MCF 10A (cell line): ENCODE measurements around the gene METTL23. TPM values are rescaled to one million over a fixed set of nuclear protein-coding genes. Genes with fewer than 3 reads are reported as not detected.

ENCODE experiments used
- BruUV-seq: library from RNA; stranded (reverse); fragments of 400-500 nt; replicated peaks from 2 replicates; lab custom pipeline; 2021; lab: Mats Ljungman, UMichigan
- CTCF ChIA-PET: fragments of 300-600 bp; sonication (Branson Sonifier 250); formaldehyde crosslinking; extraction: SDS; loops from one replicate; lab custom pipeline; 2021; ENCODE audit warnings: antibody characterized with exemption, inconsistent platforms; lab: Yijun Ruan, JAX
- POLR2A ChIA-PET: fragments of 300-600, 350-650 bp; sonication (Branson Sonifier 250); formaldehyde crosslinking; extraction: SDS; loops from one replicate; lab custom pipeline; 2020; ENCODE audit warnings: antibody characterized with exemption, inconsistent platforms; lab: Yijun Ruan, JAX
- DNase-seq: peaks from one replicate; pipeline ENCODE4 v3.0.0-alpha.2; 2018; ENCODE audit not compliant: unreplicated experiment
- H3K27ac Mint-ChIP-seq: one replicate; pipeline ENCODE4 v1.8.0; 2022; ENCODE audit warnings: mild to moderate bottlenecking, low read depth, mixed read lengths; ENCODE audit not compliant: unreplicated experiment
- H3K27me3 Mint-ChIP-seq: one replicate; pipeline ENCODE4 v1.8.0; 2022; ENCODE audit warnings: mixed read lengths; ENCODE audit not compliant: insufficient read depth, unreplicated experiment
- H3K36me3 Mint-ChIP-seq: one replicate; pipeline ENCODE4 v1.8.0; 2022; ENCODE audit warnings: mild to moderate bottlenecking, moderate library complexity, mixed read lengths; ENCODE audit not compliant: insufficient read depth, unreplicated experiment
- H3K4me1 Mint-ChIP-seq: one replicate; pipeline ENCODE4 v1.8.0; 2022; ENCODE audit warnings: mixed read lengths; ENCODE audit not compliant: insufficient read depth, unreplicated experiment
- H3K4me3 Mint-ChIP-seq: one replicate; pipeline ENCODE4 v1.8.0; 2022; ENCODE audit warnings: mild to moderate bottlenecking, moderate library complexity, mixed read lengths; ENCODE audit not compliant: unreplicated experiment
- H3K9me3 Mint-ChIP-seq: one replicate; pipeline ENCODE4 v1.8.0; 2022; ENCODE audit warnings: mixed read lengths; ENCODE audit not compliant: unreplicated experiment
- intact Hi-C: fragments of 100-400 bp; cut with micrococcal nuclease; formaldehyde crosslinking; loops from 2 replicates; pipeline ENCODE4 v1.14.1; 2022
- total RNA-seq: library from RNA; stranded (reverse); gene quantifications from 2 replicates; pipeline ENCODE4 v1.2.3, GENCODE V29; 2022
- TF ChIP-seq, protein P1 (sequence below): fragments of 200-600 bp; IDR thresholded peaks from one replicate; pipeline ENCODE4 v1.8.0; 2022; ENCODE audit warnings: antibody characterized with exemption, mild to moderate bottlenecking; ENCODE audit not compliant: unreplicated experiment

METTL23 gene
- total RNA-seq, 1 experiment from 2014 or later = 35.1 TPM

DNA sequence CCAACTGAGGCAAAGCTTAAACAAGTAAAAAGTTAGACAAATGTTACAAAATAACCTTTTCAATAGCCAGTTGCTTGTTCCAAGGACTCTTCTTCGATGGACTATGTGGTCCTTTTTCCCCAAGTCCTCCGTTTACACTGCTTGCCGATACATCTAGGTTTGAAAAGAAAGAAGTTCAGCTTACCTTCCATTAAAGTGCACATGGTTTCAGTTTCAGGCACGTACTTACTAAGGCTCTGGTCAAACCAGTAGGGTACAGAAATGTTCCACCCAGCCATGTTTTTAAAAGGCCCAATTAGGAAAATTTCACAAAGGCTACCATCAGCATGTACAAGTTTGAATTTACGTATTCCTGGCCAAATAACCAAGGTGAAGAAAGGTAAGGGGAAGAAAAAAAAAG, 8.4 kb downstream of the METTL23 start:
- H3K4me1 Mint-ChIP-seq = peaks cover 20% of the 10 kb centered on the region
- peak overlapping the region; percentile 100 for H3K4me3 Mint-ChIP-seq
- CTCF ChIA-PET = interaction anchor here (0.7 to 0.9 kb wide), 2 partner anchors 20 to 1410 kb away, joined by 3 to 4 read pairs; no protein-coding TSS in a partner anchor
- BruUV-seq = no TSS peak
- TF ChIP-seq, protein P1, sequence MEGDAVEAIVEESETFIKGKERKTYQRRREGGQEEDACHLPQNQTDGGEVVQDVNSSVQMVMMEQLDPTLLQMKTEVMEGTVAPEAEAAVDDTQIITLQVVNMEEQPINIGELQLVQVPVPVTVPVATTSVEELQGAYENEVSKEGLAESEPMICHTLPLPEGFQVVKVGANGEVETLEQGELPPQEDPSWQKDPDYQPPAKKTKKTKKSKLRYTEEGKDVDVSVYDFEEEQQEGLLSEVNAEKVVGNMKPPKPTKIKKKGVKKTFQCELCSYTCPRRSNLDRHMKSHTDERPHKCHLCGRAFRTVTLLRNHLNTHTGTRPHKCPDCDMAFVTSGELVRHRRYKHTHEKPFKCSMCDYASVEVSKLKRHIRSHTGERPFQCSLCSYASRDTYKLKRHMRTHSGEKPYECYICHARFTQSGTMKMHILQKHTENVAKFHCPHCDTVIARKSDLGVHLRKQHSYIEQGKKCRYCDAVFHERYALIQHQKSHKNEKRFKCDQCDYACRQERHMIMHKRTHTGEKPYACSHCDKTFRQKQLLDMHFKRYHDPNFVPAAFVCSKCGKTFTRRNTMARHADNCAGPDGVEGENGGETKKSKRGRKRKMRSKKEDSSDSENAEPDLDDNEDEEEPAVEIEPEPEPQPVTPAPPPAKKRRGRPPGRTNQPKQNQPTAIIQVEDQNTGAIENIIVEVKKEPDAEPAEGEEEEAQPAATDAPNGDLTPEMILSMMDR = no peak
- no peaks in the 10 kb centered on the region for H3K9me3 Mint-ChIP-seq
- DNase-seq = peak; percentile 41
- POLR2A ChIA-PET = interaction anchor here (0.6 to 9.1 kb wide), 19 partner anchors 9 to 867 kb away, joined by 3 to 150 read pairs (median 5); partner anchors contain the start of genes JMJD6, METTL23, MXRA7 and PRCD
- peaks cover 78% of the 10 kb centered on the region for H3K36me3 Mint-ChIP-seq
- intact Hi-C loops = loop anchor here (10.0 kb wide), 1 partner anchor 330 kb away; no protein-coding TSS in a partner anchor
- no peaks in the 10 kb centered on the region for H3K27me3 Mint-ChIP-seq
- peak overlapping the region; percentile 97 for H3K27ac Mint-ChIP-seq

DNA sequence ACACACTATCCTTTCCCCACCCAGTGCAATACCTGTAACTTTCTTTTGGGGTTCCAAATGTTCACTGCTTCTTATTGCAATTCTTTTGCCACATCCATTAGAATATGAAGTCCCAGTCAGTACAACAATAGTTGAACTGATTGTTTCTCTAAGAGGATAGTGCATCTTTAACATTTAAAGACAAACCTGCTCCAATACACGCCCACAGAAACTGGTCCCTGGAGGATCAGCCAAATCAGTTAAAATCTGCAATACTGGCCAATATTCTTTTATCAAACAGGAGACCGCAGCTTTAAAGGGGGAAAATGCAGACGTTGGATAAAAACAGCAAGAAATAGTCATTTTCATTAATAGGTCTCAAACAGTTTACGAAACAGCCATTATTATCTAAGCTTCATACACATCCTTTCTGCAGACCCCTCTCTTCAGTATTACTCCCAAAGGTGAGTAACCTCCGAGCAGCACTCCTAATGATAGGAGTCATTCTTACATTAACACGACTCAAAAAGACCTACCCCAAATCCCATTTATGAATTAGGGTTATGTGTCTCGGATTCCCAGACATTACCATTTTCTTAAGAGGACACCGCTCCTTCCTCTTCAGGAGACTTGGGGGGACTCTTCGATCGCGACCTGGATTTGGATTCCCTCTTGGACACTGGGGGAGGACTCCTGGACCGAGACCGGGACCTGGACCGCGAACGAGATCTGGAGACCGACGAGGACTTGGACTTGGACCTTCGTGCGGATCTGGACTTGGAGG, 9.1 kb downstream of the METTL23 start:
- DNase-seq = peak; percentile 25
- POLR2A ChIA-PET = interaction anchor here (0.5 to 9.1 kb wide), 20 partner anchors 10 to 866 kb away, joined by 3 to 150 read pairs (median 6); partner anchors contain the start of genes JMJD6, METTL23, MXRA7 and PRCD
- peak overlapping the region; percentile 100 for H3K4me3 Mint-ChIP-seq
- CTCF ChIA-PET = interaction anchor here (0.7 to 0.9 kb wide), 2 partner anchors 20 to 1409 kb away, joined by 3 to 4 read pairs; no protein-coding TSS in a partner anchor
- BruUV-seq = no TSS peak
- no peaks in the 10 kb centered on the region for H3K27me3 Mint-ChIP-seq
- TF ChIP-seq, protein P1 = no peak
- H3K9me3 Mint-ChIP-seq = no peaks in the 10 kb centered on the region
- peaks cover 74% of the 10 kb centered on the region for H3K36me3 Mint-ChIP-seq
- peak overlapping the region; percentile 97 for H3K27ac Mint-ChIP-seq
- intact Hi-C loops = loop anchor here (10.0 kb wide), 1 partner anchor 329 kb away; no protein-coding TSS in a partner anchor
- peaks cover 20% of the 10 kb centered on the region for H3K4me1 Mint-ChIP-seq

DNA sequence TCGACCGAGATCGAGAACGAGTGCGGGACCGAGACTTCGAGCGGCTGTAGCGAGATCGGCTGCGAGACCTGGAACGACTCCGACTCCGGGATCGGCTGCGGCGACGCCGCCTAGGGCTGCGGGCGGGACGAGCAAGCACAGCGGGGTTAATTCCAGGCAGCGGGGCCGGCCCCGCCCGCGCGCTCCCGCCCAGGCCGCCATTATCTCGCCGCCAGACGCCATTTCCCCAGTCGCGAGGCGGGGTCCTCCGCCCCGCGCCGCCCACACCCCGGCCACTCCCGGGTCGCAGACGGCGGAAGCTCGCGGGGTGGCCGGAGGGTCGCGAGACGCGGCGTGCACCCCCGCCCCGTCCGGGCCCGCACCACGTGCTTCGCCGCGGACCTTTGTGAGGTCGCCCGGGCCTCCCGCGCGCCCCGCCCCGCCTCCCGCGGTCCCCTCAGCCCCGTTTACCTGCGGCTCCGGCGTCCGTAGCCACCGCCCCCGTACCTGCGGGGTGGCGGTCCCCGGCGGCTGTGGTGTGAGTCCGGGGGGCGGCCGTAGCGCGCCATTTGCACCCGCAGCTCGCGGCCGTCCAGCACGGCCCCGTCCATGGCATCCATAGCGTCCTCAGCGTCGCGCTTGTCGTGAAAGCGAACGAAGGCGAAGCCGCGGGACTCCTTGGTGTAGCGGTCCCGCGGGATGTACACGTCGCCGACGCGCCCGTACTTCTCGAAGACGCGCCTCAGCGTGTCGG, 9.9 kb downstream of the METTL23 start:
- H3K4me1 Mint-ChIP-seq = peaks cover 20% of the 10 kb centered on the region
- H3K4me3 Mint-ChIP-seq = peak overlapping the region; percentile 100
- TF ChIP-seq, protein P1 = peak; percentile 7
- no TSS peak for BruUV-seq
- CTCF ChIA-PET = interaction anchor here (0.7 kb wide), 2 partner anchors 18 to 543 kb away, joined by 3 to 4 read pairs; no protein-coding TSS in a partner anchor
- no peaks in the 10 kb centered on the region for H3K9me3 Mint-ChIP-seq
- peak; percentile 45 for DNase-seq
- H3K27me3 Mint-ChIP-seq = no peaks in the 10 kb centered on the region
- peak overlapping the region; percentile 97 for H3K27ac Mint-ChIP-seq
- intact Hi-C loops = loop anchor here (10.0 kb wide), 1 partner anchor 328 kb away; no protein-coding TSS in a partner anchor
- POLR2A ChIA-PET = interaction anchor here (0.5 to 9.1 kb wide), 15 partner anchors 10 to 550 kb away, joined by 3 to 150 read pairs (median 4); partner anchors contain the start of genes JMJD6, METTL23, MXRA7 and PRCD
- H3K36me3 Mint-ChIP-seq = peaks cover 75% of the 10 kb centered on the region
